ENCODE results near the gene EMP1. TPM values are rescaled to one million over a fixed set of nuclear protein-coding genes. Genes with fewer than 3 reads are reported as not detected.
A peak's percentile ranks its signal among the peaks of the same experiment; 100 is the strongest.

The EMP1 gene
- total RNA-seq, 1 experiment from 2014 or later: 679 TPM

GRCh38 chr12:13195785-13196129 lies 769 bp upstream of the EMP1 start:
- DNase-seq (ENCODE audit: low read depth): peak; percentile 62

- no peak for DNase-seq (ENCODE audit: low read depth)
Observed at GRCh38 chr12:13197032-13197431, 506 bp downstream of the EMP1 start.

GRCh38 chr12:13197526-13198143 lies 1.1 kb downstream of the EMP1 start:
- DNase-seq (ENCODE audit: low read depth): peak; percentile 72

GRCh38 chr12:13198241-13198640 lies 1.7 kb downstream of the EMP1 start:
- no peak for DNase-seq (ENCODE audit: low read depth)

GRCh38 chr12:13198876-13199275 lies 2.4 kb downstream of the EMP1 start:
- peak; percentile 84 for DNase-seq (ENCODE audit: low read depth)

- DNase-seq (ENCODE audit: low read depth): no peak
Observed at GRCh38 chr12:13199592-13199991, 3.1 kb downstream of the EMP1 start.

GRCh38 chr12:13200841-13201240 lies 4.3 kb downstream of the EMP1 start:
- no peak for DNase-seq (ENCODE audit: low read depth)

- DNase-seq (ENCODE audit: low read depth): peak; percentile 69
Observed at GRCh38 chr12:13203034-13203922, 6.8 kb downstream of the EMP1 start.

GRCh38 chr12:13204428-13204827 lies 7.9 kb downstream of the EMP1 start:
- peak; percentile 72 for DNase-seq (ENCODE audit: low read depth)

GRCh38 chr12:13205809-13206559 lies 9.5 kb downstream of the EMP1 start:
- DNase-seq (ENCODE audit: low read depth): peak; percentile 99

- DNase-seq (ENCODE audit: low read depth): no peak
Observed at GRCh38 chr12:13206560-13206897, 10.0 kb downstream of the EMP1 start.

- DNase-seq (ENCODE audit: low read depth): peak; percentile 57
Observed at GRCh38 chr12:13208533-13209435, 12.3 kb downstream of the EMP1 start.

GRCh38 chr12:13209436-13210235 lies 13.1 kb downstream of the EMP1 start:
- no peak for DNase-seq (ENCODE audit: low read depth)

- no peak for DNase-seq (ENCODE audit: low read depth)
Observed at GRCh38 chr12:13210236-13211190, 14.0 kb downstream of the EMP1 start.

GRCh38 chr12:13211191-13211858 lies 14.8 kb downstream of the EMP1 start:
- no peak for DNase-seq (ENCODE audit: low read depth)

GRCh38 chr12:13211859-13212664 lies 15.5 kb downstream of the EMP1 start:
- peak; percentile 72 for DNase-seq (ENCODE audit: low read depth)

- no peak for DNase-seq (ENCODE audit: low read depth)
Observed at GRCh38 chr12:13215056-13215455, 18.5 kb downstream of the EMP1 start.

- no peak for DNase-seq (ENCODE audit: low read depth)
Observed at GRCh38 chr12:13218641-13219040, 22.1 kb downstream of the EMP1 start.

Measured in LHCN-M2 (cell line).